H1 (cell line): ENCODE measurements around the gene NABP1. TPM values are rescaled to one million over a fixed set of nuclear protein-coding genes. Genes with fewer than 3 reads are reported as not detected.

Experiments
- KDM1A ChIP-seq: fragments of 200-600, 300-600 bp; sonication (generic); IDR thresholded peaks from 2 replicates; pipeline ENCODE4 v1.7.1; 2016; ENCODE audit warnings: mild to moderate bottlenecking, low read length, borderline replicate concordance
- PHF8 ChIP-seq: fragments of 200-600 bp; sonication (generic); conservative IDR thresholded peaks from 2 replicates; pipeline ENCODE4 v1.7.1; 2012; ENCODE audit warnings: low read depth, mild to moderate bottlenecking, inconsistent platforms, low read length, moderate library complexity
- polyA plus RNA-seq, 7 experiments: library from polyadenylated mRNA; depleted of rRNA in 3 of 7; stranded (reverse) in 5 of 7; unstranded in 2 of 7; fragments of >200 nt in 5 of 7; fragments of 200-250 nt in 2 of 7; gene quantifications; 1 replicate in 5 of 7; 2 replicates in 1 of 7; 4 replicates in 1 of 7; pipeline versions ENCODE4 v1.2.1 to v1.2.3, GENCODE V29; 2011 to 2013; ENCODE audit warnings: missing spikeins in 2 of 7, mixed read lengths in 2 of 7
- total RNA-seq: library from RNA; stranded (reverse); fragmentation: NEBNext Ultra II Directional; extraction: Animal tissue kit (Norgen Biotek cat#: 25700); gene quantifications from 2 replicates; pipeline ENCODE4 v1.2.1, GENCODE V29; 2021

Gene NABP1
- total and polyA plus RNA-seq, 2 of the 8 experiments (the other 6 are each of a cell fraction or from before 2014, with no cell fraction given) = 0.63 to 4.8 TPM

- TF ChIP-seq PHF8 (no peak), KDM1A (no peak)
Measured at GRCh38 chr2:191715471-191715870, 37.5 kb downstream of the NABP1 start (continued).
